Neural cell (in vitro differentiated cells): ENCODE results near the gene FADD. TPM values are rescaled to one million over a fixed set of nuclear protein-coding genes. Genes with fewer than 3 reads are reported as not detected.

ENCODE experiments used
- H2AFZ ChIP-seq: fragments of 200-600, 300-800 bp; sonication (generic), shearing (Covaris generic); 2 replicates; pipeline ENCODE4 v1.6.0; 2014; ENCODE audit warnings: low read depth, mild to moderate bottlenecking, antibody characterized with exemption, low read length, moderate library complexity
- H3F3A ChIP-seq: fragments of 200-600 bp; shearing (Covaris generic); 2 replicates; pipeline ENCODE4 v1.6.1; 2016; ENCODE audit warnings: mild to moderate bottlenecking, moderate library complexity, mixed read lengths, antibody characterized with exemption, low read length; ENCODE audit not compliant: insufficient read depth, poor library complexity, severe bottlenecking
- H3K27ac ChIP-seq: fragments of 200-600, 300-800 bp; sonication (generic), shearing (Covaris generic); 2 replicates; pipeline ENCODE4 v1.5.1; 2014; ENCODE audit warnings: mild to moderate bottlenecking, low read length, moderate library complexity
- H3K27me3 ChIP-seq: fragments of 300-800, 200-600 bp; sonication (generic), shearing (Covaris generic); 2 replicates; pipeline ENCODE4 v1.6.0; 2014; ENCODE audit warnings: mild to moderate bottlenecking, low read depth, low read length, moderate library complexity; ENCODE audit not compliant: insufficient read depth
- H3K36me3 ChIP-seq: fragments of 300-800, 200-600 bp; sonication (generic), shearing (Covaris generic); 2 replicates; pipeline ENCODE4 v1.5.1; 2014; ENCODE audit warnings: mild to moderate bottlenecking, antibody characterized with exemption, low read length, moderate library complexity; ENCODE audit not compliant: insufficient read depth
- H3K4me2 ChIP-seq: fragments of 300-800, 200-600 bp; sonication (generic), shearing (Covaris generic); 2 replicates; pipeline ENCODE4 v1.6.0; 2014; ENCODE audit warnings: mild to moderate bottlenecking, low read length
- H3K4me3 ChIP-seq: fragments of 300-800, 200-600 bp; sonication (generic), shearing (Covaris generic); 2 replicates; pipeline ENCODE4 v1.5.1; 2014; ENCODE audit warnings: mild to moderate bottlenecking, low read length, moderate library complexity
- H3K79me2 ChIP-seq: fragments of 200-600 bp; shearing (Covaris generic); replicated peaks from 2 replicates; pipeline ENCODE4 v1.6.0; 2014; ENCODE audit warnings: mild to moderate bottlenecking, low read length, moderate library complexity; ENCODE audit not compliant: insufficient read depth
- H3K9ac ChIP-seq: fragments of 300-800, 200-600 bp; sonication (generic), shearing (Covaris generic); 2 replicates; pipeline ENCODE4 v1.6.1; 2016; ENCODE audit warnings: mild to moderate bottlenecking, low read length, mixed read lengths
- H3K9me2 ChIP-seq: fragments of 200-600 bp; shearing (Covaris generic); 2 replicates; pipeline ENCODE4 v1.6.1; 2016; ENCODE audit warnings: mild to moderate bottlenecking, low read length, mixed read lengths; ENCODE audit not compliant: insufficient read depth
- H3K9me3 ChIP-seq: fragments of 200-600, 300-800 bp; sonication (generic), shearing (Covaris generic); 2 replicates; pipeline ENCODE4 v1.6.1; 2016; ENCODE audit warnings: mild to moderate bottlenecking, mixed run types, low read length, moderate library complexity, mixed read lengths
- H4K20me1 ChIP-seq: fragments of 200-600 bp; shearing (Covaris generic); 2 replicates; pipeline ENCODE4 v1.6.1; 2016; ENCODE audit warnings: mild to moderate bottlenecking, mixed run types; ENCODE audit not compliant: insufficient read depth
- EP300 ChIP-seq: fragments of 450-650 bp; conservative IDR thresholded peaks from 2 replicates; pipeline ENCODE4 v1.6.1; 2014; ENCODE audit warnings: antibody characterized with exemption, mild to moderate bottlenecking, moderate library complexity; ENCODE audit not compliant: poor library complexity, severe bottlenecking
- EZH2 ChIP-seq: fragments of 200-600, 300-800 bp; shearing (Covaris generic), sonication (generic); IDR thresholded peaks from 2 replicates; pipeline ENCODE4 v1.6.1; 2014; ENCODE audit warnings: antibody characterized with exemption, low read length, borderline replicate concordance, mild to moderate bottlenecking; ENCODE audit not compliant: insufficient read depth, poor library complexity, severe bottlenecking
- MXI1 ChIP-seq: fragments of 450-650 bp; conservative IDR thresholded peaks from 2 replicates; pipeline ENCODE4 v1.6.1; 2014; ENCODE audit warnings: antibody characterized with exemption, mild to moderate bottlenecking; ENCODE audit not compliant: poor library complexity, severe bottlenecking
- POLR2AphosphoS5 ChIP-seq: IDR thresholded peaks from 2 replicates; pipeline ENCODE4 v1.6.1; 2012
- RAD21 ChIP-seq: fragments of 450-650 bp; conservative IDR thresholded peaks from 2 replicates; pipeline ENCODE4 v1.6.1; 2014; ENCODE audit warnings: antibody characterized with exemption, mild to moderate bottlenecking, moderate library complexity
- REST ChIP-seq: IDR thresholded peaks from 2 replicates; pipeline ENCODE4 v1.6.1; 2012; ENCODE audit warnings: borderline replicate concordance
- SMC3 ChIP-seq: fragments of 450-650 bp; conservative IDR thresholded peaks from 2 replicates; pipeline ENCODE4 v1.6.1; 2014; ENCODE audit warnings: antibody characterized with exemption, mild to moderate bottlenecking, moderate library complexity; ENCODE audit not compliant: poor library complexity
- TAF1 ChIP-seq: IDR thresholded peaks from 2 replicates; pipeline ENCODE4 v1.6.1; 2012; ENCODE audit warnings: low read depth
- polyA plus RNA-seq: library from polyadenylated mRNA; depleted of rRNA; stranded (reverse); fragments of >200 nt; gene quantifications from 2 replicates; pipeline ENCODE4 v1.2.3, GENCODE V29; 2014
- TF ChIP-seq, protein P1 (sequence below): fragments of 450-650 bp; IDR thresholded peaks from 2 replicates; pipeline ENCODE4 v1.5.1; 2014; ENCODE audit warnings: antibody characterized with exemption, mild to moderate bottlenecking, moderate library complexity; ENCODE audit not compliant: poor library complexity, severe bottlenecking

Gene FADD
- polyA plus RNA-seq, 1 donor from 2014 or later, result 23.1 TPM

GRCh38 chr11:70240337-70240736 is 37.2 kb downstream of the FADD start:
- H2AFZ ChIP-seq, result no peak overlapping the region
- no peak overlapping the region for H3K9ac ChIP-seq
- no peaks in the 10 kb centered on the region for H3K36me3 ChIP-seq
- no peaks in the 10 kb centered on the region for H3K27me3 ChIP-seq
- no peaks in the 10 kb centered on the region for H3F3A ChIP-seq
- no peaks in the 10 kb centered on the region for H3K9me2 ChIP-seq
- H3K79me2 ChIP-seq, result no peaks in the 10 kb centered on the region
- H3K4me3 ChIP-seq, result no peak overlapping the region
- no peaks in the 10 kb centered on the region for H4K20me1 ChIP-seq
- H3K27ac ChIP-seq, result no peak overlapping the region
- TF ChIP-seq SMC3, result no peak
- no peaks in the 10 kb centered on the region for H3K9me3 ChIP-seq
- H3K4me2 ChIP-seq, result no peak overlapping the region

DNA sequence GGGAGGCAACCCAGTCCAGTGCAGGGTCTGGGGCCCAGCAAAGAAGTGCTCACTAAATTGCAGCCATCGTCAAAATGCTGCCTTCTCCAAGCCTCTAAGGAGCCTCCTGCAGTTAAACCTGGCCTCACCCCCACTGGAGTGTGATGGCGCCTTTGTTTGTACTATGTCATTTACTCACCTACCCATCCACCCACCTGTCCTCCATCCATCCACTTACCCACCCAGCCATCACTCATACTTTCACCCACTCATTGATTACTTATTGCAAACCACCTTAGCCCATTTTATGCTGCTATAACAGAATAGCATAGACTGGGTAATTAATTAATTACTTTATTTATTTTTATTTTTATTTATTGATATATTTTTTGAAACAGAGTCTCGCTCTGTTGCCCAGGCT is 38.6 kb downstream of the FADD start:
- TF ChIP-seq TAF1 (no peak), EP300 (no peak), POLR2AphosphoS5 (no peak), EZH2 (no peak), RAD21 (no peak), REST (no peak), MXI1 (no peak), SMC3 (no peak)
- TF ChIP-seq, protein P1, sequence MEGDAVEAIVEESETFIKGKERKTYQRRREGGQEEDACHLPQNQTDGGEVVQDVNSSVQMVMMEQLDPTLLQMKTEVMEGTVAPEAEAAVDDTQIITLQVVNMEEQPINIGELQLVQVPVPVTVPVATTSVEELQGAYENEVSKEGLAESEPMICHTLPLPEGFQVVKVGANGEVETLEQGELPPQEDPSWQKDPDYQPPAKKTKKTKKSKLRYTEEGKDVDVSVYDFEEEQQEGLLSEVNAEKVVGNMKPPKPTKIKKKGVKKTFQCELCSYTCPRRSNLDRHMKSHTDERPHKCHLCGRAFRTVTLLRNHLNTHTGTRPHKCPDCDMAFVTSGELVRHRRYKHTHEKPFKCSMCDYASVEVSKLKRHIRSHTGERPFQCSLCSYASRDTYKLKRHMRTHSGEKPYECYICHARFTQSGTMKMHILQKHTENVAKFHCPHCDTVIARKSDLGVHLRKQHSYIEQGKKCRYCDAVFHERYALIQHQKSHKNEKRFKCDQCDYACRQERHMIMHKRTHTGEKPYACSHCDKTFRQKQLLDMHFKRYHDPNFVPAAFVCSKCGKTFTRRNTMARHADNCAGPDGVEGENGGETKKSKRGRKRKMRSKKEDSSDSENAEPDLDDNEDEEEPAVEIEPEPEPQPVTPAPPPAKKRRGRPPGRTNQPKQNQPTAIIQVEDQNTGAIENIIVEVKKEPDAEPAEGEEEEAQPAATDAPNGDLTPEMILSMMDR, result no peak

GRCh38 chr11:70242885-70243284 is 39.8 kb downstream of the FADD start:
- H3K4me3 ChIP-seq, result no peak overlapping the region
- H3K27ac ChIP-seq, result no peak overlapping the region
- no peak overlapping the region for H3K9ac ChIP-seq
- H4K20me1 ChIP-seq, result no peaks in the 10 kb centered on the region
- no peaks in the 10 kb centered on the region for H3K36me3 ChIP-seq
- TF ChIP-seq SMC3, result no peak
- TF ChIP-seq, protein P1, result no peak
- TF ChIP-seq MXI1, result no peak
- no peak for TF ChIP-seq RAD21
- TF ChIP-seq TAF1, result no peak
- TF ChIP-seq REST, result no peak
- TF ChIP-seq POLR2AphosphoS5, result no peak
- no peak for TF ChIP-seq EZH2
- no peak for TF ChIP-seq EP300
- no peaks in the 10 kb centered on the region for H3K79me2 ChIP-seq
- H3K27me3 ChIP-seq, result no peaks in the 10 kb centered on the region
- H3K9me2 ChIP-seq, result no peaks in the 10 kb centered on the region
- no peak overlapping the region for H3K4me2 ChIP-seq
- no peak overlapping the region for H2AFZ ChIP-seq
- H3F3A ChIP-seq, result no peaks in the 10 kb centered on the region
- H3K9me3 ChIP-seq, result no peaks in the 10 kb centered on the region

More for the DNA sequence above, 38.6 kb downstream of the FADD start:
- Histone ChIP-seq H4K20me1 (no peaks in the 10 kb centered on the region), H3K9me3 (no peaks in the 10 kb centered on the region), H3K4me3 (no peak overlapping the region), H3K27ac (no peak overlapping the region), H3K9ac (no peak overlapping the region), H3F3A (no peaks in the 10 kb centered on the region), H3K9me2 (no peaks in the 10 kb centered on the region), H2AFZ (no peak overlapping the region), H3K79me2 (no peaks in the 10 kb centered on the region), H3K27me3 (no peaks in the 10 kb centered on the region), H3K4me2 (no peak overlapping the region), H3K36me3 (no peaks in the 10 kb centered on the region)
